SU-DHL-6 (cell line): ENCODE measurements around the gene EML1.

Experiments used
- EZH2phosphoT487 ChIP-seq: fragments of 200-600 bp; sonication (generic), shearing (Covaris generic); conservative IDR thresholded peaks from 2 replicates; pipeline ENCODE4 v1.6.1; 2018; ENCODE audit warnings: mild to moderate bottlenecking, antibody characterized with exemption, low read length, moderate library complexity, mixed read lengths
- TF ChIP-seq, protein P1 (sequence below): fragments of 200-600 bp; sonication (generic); IDR thresholded peaks from one replicate; pipeline ENCODE4 v1.5.1; 2017; ENCODE audit warnings: antibody characterized with exemption, mild to moderate bottlenecking, low read length, moderate library complexity; ENCODE audit not compliant: insufficient read depth, poor library complexity, severe bottlenecking

- TF ChIP-seq, protein P1, sequence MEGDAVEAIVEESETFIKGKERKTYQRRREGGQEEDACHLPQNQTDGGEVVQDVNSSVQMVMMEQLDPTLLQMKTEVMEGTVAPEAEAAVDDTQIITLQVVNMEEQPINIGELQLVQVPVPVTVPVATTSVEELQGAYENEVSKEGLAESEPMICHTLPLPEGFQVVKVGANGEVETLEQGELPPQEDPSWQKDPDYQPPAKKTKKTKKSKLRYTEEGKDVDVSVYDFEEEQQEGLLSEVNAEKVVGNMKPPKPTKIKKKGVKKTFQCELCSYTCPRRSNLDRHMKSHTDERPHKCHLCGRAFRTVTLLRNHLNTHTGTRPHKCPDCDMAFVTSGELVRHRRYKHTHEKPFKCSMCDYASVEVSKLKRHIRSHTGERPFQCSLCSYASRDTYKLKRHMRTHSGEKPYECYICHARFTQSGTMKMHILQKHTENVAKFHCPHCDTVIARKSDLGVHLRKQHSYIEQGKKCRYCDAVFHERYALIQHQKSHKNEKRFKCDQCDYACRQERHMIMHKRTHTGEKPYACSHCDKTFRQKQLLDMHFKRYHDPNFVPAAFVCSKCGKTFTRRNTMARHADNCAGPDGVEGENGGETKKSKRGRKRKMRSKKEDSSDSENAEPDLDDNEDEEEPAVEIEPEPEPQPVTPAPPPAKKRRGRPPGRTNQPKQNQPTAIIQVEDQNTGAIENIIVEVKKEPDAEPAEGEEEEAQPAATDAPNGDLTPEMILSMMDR: no peak
- no peak for TF ChIP-seq EZH2phosphoT487
These were observed 38.2 kb upstream of the EML1 start for GRCh38 chr14:99755068-99755405.
